ENCODE measurements around the gene FDXACB1.

DNA sequence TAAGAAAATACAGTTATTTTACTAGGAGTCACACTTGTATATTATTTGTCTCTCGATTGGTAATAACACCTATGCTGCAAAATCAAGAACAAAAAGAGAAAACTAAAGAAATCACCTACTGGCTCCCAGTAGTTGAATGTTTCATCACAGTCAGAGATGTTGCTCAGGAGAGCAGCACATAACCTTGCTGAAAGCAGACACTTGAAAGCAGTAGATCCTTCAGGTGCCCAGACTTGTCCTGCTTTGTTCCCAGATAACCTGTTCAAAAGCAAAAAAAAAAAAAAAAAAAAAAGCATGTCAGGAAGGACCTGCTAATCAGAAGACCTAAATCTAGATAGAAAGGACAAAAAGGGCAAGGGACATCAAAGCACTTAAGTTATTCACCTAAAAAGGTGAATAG, 8.9 kb downstream of the FDXACB1 start:
- TF ChIP-seq, protein P1, sequence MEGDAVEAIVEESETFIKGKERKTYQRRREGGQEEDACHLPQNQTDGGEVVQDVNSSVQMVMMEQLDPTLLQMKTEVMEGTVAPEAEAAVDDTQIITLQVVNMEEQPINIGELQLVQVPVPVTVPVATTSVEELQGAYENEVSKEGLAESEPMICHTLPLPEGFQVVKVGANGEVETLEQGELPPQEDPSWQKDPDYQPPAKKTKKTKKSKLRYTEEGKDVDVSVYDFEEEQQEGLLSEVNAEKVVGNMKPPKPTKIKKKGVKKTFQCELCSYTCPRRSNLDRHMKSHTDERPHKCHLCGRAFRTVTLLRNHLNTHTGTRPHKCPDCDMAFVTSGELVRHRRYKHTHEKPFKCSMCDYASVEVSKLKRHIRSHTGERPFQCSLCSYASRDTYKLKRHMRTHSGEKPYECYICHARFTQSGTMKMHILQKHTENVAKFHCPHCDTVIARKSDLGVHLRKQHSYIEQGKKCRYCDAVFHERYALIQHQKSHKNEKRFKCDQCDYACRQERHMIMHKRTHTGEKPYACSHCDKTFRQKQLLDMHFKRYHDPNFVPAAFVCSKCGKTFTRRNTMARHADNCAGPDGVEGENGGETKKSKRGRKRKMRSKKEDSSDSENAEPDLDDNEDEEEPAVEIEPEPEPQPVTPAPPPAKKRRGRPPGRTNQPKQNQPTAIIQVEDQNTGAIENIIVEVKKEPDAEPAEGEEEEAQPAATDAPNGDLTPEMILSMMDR (IDR thresholded peaks at IDR 0.05), result no peak
- TF ChIP-seq ZFX (IDR thresholded peaks at IDR 0.05; ENCODE audit: borderline replicate concordance), result no peak

Measured in 22Rv1 (cell line).